ENCODE results near the gene PSMB3.

DNA sequence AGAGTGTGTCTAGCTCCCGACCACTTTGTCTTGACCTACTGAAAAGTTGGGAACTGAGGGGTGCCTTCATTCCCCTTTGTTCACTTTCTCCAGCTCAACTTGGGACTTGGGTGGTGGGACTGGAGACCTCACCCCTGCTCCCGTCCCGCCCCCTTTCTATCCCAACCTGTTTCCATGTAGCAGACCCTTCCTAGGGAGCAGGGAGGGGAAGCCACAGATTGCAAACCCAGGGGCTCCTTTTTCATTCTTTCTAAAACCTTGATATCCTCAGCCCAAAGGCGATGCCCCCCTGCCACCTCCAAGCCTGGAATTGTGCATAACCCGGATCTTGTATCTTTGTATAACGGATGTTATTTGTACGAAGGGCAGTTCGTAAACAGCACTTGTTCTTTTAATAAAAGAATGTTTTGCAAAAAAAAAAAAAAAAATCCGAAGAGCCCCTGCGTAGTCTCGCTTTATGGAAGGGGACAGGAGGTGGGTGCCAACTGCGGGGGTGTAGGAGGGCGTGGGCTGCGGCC lies 23.1 kb upstream of the PSMB3 start:
- TF ChIP-seq, protein P1, sequence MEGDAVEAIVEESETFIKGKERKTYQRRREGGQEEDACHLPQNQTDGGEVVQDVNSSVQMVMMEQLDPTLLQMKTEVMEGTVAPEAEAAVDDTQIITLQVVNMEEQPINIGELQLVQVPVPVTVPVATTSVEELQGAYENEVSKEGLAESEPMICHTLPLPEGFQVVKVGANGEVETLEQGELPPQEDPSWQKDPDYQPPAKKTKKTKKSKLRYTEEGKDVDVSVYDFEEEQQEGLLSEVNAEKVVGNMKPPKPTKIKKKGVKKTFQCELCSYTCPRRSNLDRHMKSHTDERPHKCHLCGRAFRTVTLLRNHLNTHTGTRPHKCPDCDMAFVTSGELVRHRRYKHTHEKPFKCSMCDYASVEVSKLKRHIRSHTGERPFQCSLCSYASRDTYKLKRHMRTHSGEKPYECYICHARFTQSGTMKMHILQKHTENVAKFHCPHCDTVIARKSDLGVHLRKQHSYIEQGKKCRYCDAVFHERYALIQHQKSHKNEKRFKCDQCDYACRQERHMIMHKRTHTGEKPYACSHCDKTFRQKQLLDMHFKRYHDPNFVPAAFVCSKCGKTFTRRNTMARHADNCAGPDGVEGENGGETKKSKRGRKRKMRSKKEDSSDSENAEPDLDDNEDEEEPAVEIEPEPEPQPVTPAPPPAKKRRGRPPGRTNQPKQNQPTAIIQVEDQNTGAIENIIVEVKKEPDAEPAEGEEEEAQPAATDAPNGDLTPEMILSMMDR (IDR thresholded peaks at IDR 0.05; ENCODE audit: low read depth, low read length, poor library complexity, severe bottlenecking): no peak
- no peak for TF ChIP-seq EZH2phosphoT487 (IDR thresholded peaks at IDR 0.05; ENCODE audit: borderline replicate concordance, low read length)
